Hematopoietic multipotent progenitor cell treated with erythropoietin and hydrocortisone succinate and interleukin-3 and kit ligand, for 15 days (in vitro differentiated cells): Measurements from ENCODE around the gene NRGN.
"Not testable (repeated sequence)": the region's sequence is repeated elsewhere in the genome, so short reads cannot be mapped to it uniquely, and the experiment has no call there.

Source experiments
- DNase-seq: peaks from one replicate; pipeline ENCODE4 v3.0.0-alpha.2; 2015; ENCODE audit warnings: low spot score

Gene NRGN

GRCh38 chr11:124757320-124757719 is 17.6 kb downstream of the NRGN start:
- no peak for DNase-seq

GRCh38 chr11:124758355-124759265 is 18.9 kb downstream of the NRGN start:
- DNase-seq = no peak

- DNase-seq = no peak
Observed at GRCh38 chr11:124759266-124760204, 19.8 kb downstream of the NRGN start.

- DNase-seq = no peak
Observed at GRCh38 chr11:124760205-124760652, 20.5 kb downstream of the NRGN start.

DNA sequence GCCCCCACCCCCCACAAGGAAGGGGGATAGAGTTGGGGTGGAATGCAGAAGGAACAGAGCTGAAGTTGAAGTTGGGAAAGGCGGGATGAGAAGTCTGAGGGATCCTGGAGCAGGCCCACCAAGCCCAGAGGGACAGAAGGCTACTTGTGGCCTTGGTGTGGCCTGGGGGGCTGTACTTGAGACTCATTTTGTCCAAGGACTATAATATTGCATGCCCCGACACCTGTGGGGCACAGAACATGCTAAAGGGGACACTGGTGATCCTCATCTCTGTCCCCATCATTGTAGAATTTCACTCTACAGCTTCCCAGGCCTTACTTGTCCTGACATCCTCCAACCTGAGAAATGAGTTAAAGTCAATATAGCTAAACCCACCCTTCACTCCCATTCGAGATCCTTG is 21.1 kb downstream of the NRGN start:
- no peak for DNase-seq

- DNase-seq = no peak
Observed at GRCh38 chr11:124761301-124762104, 21.8 kb downstream of the NRGN start.

DNA sequence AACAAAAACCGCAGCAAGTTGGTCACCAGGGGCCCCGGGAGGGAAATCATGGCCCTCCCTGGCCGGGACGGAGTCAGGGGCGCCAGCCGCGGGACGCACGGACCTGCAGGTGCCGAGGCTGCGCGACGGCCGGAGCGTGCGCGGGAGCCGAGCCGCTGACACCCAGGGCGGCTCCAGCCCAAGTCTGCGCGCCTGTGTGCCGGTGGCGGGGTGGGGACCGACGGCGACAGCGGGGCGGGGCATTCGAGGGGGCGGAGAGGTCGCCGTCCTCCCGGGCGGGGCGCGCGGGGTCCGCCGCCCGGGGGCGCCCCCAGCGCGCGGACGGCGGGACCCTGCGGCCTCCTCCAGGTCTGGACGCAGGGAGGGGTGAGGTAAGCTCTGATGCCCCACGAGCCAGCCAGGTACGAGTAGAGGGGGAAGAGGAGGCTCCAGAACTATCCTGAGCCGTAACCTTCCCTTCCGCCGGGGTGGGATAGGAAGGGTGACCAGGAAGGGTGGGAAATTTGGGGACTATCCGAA is 22.4 kb downstream of the NRGN start, which contains the start of gene ESAM:
Gene ESAM (minus strand): TSS at position 186 of the 519 bp plus-strand sequence. CDS start 136 bp downstream, at position 50.
- DNase-seq = peak; percentile 27

DNA sequence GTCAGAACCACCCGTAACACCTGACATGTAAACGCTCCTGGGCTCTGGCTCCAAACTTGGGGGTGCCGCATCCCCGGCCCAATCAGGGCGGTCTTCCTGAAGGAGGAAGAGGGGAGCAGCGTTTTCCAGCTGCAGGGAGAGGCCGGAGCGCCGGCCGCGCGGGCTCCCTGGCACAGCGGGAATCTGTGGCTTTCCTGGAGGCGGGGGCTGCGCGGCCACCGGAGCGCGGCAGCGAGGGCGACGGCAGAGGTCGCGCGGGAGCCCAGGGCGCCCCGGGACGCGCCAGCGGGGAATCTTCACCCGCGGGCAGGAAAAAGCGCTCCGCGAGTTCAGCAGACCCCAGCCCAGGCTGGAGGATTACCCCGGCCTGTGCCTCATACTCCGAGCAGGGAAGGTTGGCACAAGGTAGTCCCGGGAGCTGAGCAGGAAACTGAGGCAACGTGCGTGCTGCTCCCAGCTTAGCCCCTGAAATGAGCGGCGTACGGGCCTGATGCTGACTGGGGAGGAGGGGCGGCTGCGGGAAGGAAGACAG is 22.9 kb downstream of the NRGN start:
- DNase-seq = no peak

DNA sequence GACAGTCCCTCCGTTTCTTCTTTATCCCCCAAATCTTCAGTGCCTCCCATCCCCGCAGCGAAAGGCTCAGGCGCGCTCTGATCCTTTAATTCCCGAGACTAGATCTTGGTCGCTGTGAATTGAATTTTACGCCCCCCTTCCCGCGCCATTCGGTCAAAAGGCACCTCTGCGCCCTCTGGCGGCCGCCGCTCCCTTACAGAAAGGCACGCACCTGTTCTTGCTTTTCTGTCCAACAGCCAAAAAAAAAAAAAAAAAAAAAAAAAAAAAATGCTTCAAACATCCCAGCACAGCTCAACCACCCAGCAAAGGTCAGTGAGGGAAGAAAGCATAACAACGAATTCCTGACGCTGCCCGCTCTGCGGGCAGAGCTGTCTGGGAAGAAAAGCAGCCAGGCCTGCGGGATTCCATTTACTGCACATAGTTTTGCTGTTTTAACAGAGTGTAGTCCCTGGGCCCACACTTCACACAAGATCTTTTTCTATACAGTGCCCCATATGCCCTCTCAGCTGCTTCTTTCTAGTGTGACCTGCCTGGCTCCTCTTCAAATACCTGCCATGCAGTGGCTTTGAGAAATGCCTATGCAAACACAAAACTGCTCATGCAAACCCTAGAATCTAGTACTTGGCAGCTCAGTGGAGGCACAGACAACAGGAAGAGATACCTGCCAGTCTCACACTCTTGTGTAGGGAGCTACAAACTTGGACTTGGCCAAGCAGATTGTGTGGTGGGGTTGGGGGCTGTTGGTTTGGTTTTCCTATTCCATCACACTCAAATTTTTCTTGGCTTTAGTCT is 23.6 kb downstream of the NRGN start:
- peak; percentile 68 for DNase-seq

DNA sequence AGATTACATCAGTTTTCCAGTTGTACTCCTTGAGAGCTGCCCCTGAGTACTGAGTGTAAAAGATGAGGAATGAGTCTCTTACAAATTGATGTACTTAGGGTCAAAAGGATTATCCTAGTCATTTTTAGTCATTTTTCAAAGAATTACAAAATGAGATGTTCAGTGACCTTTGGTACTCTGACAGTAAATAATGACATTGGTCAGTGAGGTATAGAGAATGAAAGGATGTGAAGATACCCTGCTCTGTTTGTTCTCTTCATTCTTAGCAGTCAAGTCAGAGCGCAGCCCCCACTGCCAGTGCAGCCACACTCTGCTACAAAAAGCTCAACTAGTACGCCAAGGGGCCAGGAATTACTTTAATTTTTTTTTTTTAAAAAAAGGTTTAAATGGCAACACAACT is 26.4 kb downstream of the NRGN start:
- no peak for DNase-seq

GRCh38 chr11:124768914-124769313 is 29.2 kb downstream of the NRGN start:
- no peak for DNase-seq

DNA sequence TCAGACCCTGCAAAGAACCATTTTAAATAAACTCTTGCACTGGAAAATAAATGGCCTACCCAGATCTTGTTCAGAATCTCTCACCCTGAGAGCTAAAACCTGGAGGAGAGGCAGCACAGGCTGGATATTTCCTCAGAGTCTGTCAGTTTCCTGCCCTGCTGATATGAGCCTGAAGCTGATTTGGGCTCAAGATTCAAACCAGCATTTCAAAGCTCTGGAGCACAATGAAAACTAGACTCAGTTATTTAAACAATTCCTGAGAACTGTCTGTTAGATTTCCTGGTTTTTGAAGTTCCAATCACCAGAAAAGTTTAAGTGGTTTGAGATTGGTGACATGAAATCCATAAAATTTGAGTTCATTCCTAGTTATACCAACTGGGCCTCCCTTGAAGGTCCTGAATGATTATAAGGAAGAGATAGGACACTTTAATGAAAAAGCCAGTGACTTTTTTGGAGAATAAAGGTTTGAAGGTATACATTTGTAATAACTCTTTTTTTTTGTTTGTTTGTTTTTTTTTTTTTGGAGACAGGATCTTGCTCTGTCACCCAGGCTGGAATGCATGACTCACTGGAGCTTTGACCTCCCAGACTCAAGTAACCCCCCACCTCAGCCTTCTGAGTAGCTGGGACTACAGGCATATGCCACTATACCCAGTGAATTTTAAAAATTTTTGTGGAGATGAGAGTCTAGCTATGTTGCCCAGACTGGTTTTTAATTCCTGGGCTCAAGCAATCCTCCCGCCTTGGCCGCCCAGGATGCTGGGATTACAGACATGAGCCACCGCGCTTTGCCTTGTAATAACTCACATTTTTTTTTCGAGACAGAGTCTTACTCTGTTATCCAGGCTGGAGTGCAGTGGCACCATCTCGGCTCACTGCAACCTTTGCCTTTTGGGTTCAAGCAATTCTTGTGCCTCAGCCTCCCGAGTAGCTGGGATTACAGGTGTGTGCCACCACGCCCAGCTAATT is 30.3 kb downstream of the NRGN start:
- no peak for DNase-seq

- not testable (repeated sequence) for DNase-seq
Observed at GRCh38 chr11:124770959-124771358, 31.2 kb downstream of the NRGN start.

GRCh38 chr11:124776865-124777645 is 37.3 kb downstream of the NRGN start:
- no peak for DNase-seq

- no peak for DNase-seq
Observed at GRCh38 chr11:124778281-124778680, 38.5 kb downstream of the NRGN start.

- DNase-seq = no peak
Observed at GRCh38 chr11:124779568-124779967, 39.8 kb downstream of the NRGN start.

- DNase-seq = no peak
Observed at GRCh38 chr11:124783002-124783401, 43.3 kb downstream of the NRGN start.

GRCh38 chr11:124784051-124784450 is 44.3 kb downstream of the NRGN start:
- no peak for DNase-seq
